K562 (cell line): ENCODE results near the gene ZKSCAN1.
"Not testable (repeated sequence)": the region's sequence is repeated elsewhere in the genome, so short reads cannot be mapped to it uniquely, and the experiment has no call there.

ENCODE experiments used
- CREBBP ChIP-seq: IDR thresholded peaks from one replicate; pipeline ENCODE4 v1.6.1; 2012; ENCODE audit warnings: low read depth, mild to moderate bottlenecking, control low read depth, inconsistent platforms, low read length
- E2F6 ChIP-seq, 2 experiments: IDR thresholded peaks; 2 replicates each; pipeline ENCODE4 v1.6.1; 2011; ENCODE audit warnings: borderline replicate concordance in 1 of 2, control low read depth in 1 of 2, low read depth in 1 of 2, low read length in 1 of 2, mild to moderate bottlenecking in 1 of 2, mixed read lengths in 1 of 2, moderate library complexity in 1 of 2; ENCODE audit not compliant: insufficient read depth in 1 of 2, insufficient read length in 1 of 2, poor library complexity in 1 of 2, severe bottlenecking in 1 of 2; ENCODE audit errors: extremely low read depth in 1 of 2
- ELF1 ChIP-seq: fragments of 200-800 bp; sonication (Bioruptor generic); IDR thresholded peaks from 2 replicates; pipeline ENCODE4 v1.6.1; 2016; ENCODE audit warnings: missing genetic modification characterization, missing compliant biosample characterization
- ELF4 ChIP-seq: fragments of 450-650 bp; formaldehyde crosslinking; IDR thresholded peaks from 2 replicates; pipeline ENCODE4 v1.4.0; 2022; ENCODE audit warnings: missing genetic modification characterization
- JUND ChIP-seq, 2 experiments: IDR thresholded peaks; 2 replicates in 1 of 2; 3 replicates in 1 of 2; pipeline ENCODE4 v1.6.1; 2011; ENCODE audit warnings: borderline replicate concordance in 2 of 2, low read depth in 2 of 2, low read length in 2 of 2, improper control_type of control experiment in 1 of 2, missing biosample characterization in 1 of 2, missing genetic modification characterization in 1 of 2, missing genetic modification reagents in 1 of 2
- NR2C2 ChIP-seq, 2 experiments: fragments of 200-800 bp in 1 of 2; sonication (Bioruptor generic) in 1 of 2; sonication (generic) in 1 of 2; formaldehyde crosslinking in 1 of 2; IDR thresholded peaks; 2 replicates each; pipeline versions ENCODE4 v1.6.1 to v1.8.0; 2016 to 2022; ENCODE audit warnings: mild to moderate bottlenecking in 1 of 2, missing compliant biosample characterization in 1 of 2, missing genetic modification characterization in 1 of 2, missing genetic modification reagents in 1 of 2
- NRF1 ChIP-seq, 2 experiments: fragments of 450-650 bp; IDR thresholded peaks in 1 of 2; conservative IDR thresholded peaks in 1 of 2; 2 replicates each; pipeline ENCODE4 v1.6.1; 2014; ENCODE audit warnings: mild to moderate bottlenecking in 2 of 2
- RFX5 ChIP-seq: IDR thresholded peaks from 2 replicates; pipeline ENCODE4 v1.6.1; 2011; ENCODE audit warnings: low read depth, mild to moderate bottlenecking, improper control_type of control experiment, low read length
- USF1 ChIP-seq: sonication (generic); formaldehyde crosslinking; IDR thresholded peaks from 2 replicates; pipeline ENCODE4 v1.9.0; 2022; ENCODE audit warnings: mild to moderate bottlenecking, missing genetic modification reagents
- ZFP1 ChIP-seq: fragments of 450-650 bp; formaldehyde crosslinking; IDR thresholded peaks from 2 replicates; pipeline ENCODE4 v1.4.0; 2020; ENCODE audit warnings: mild to moderate bottlenecking, mixed read lengths
- TF ChIP-seq, protein P1 (sequence below): fragments of 450-650 bp; IDR thresholded peaks from 2 replicates; pipeline ENCODE4 v1.6.1; 2016
- TF ChIP-seq, protein P2 (sequence below), 3 experiments: IDR thresholded peaks in 2 of 3; conservative IDR thresholded peaks in 1 of 3; 2 replicates each; pipeline ENCODE4 v1.5.1; 2011 to 2012; ENCODE audit warnings: low read length in 3 of 3, mild to moderate bottlenecking in 3 of 3, control low read depth in 2 of 3, improper control_type of control experiment in 1 of 3, inconsistent platforms in 1 of 3, low read depth in 1 of 3, mixed read lengths in 1 of 3, moderate library complexity in 1 of 3; ENCODE audit not compliant: insufficient read depth in 2 of 3

GRCh38 chr7:99969813-99970212 is 45.6 kb upstream of the ZKSCAN1 start:
- TF ChIP-seq RFX5; ZFP1; USF1 (CRISPR knock-in tag); JUND (IDR thresholded peaks at IDR 0.05; ENCODE audit: borderline replicate concordance, low read depth, low read length); JUND (tag; IDR thresholded peaks at IDR 0.05; ENCODE audit: borderline replicate concordance, low read depth, low read length); NR2C2 (CRISPR knock-in tag; IDR thresholded peaks at IDR 0.05); NR2C2 (tag; IDR thresholded peaks at IDR 0.05); CREBBP; NRF1 (conservative IDR thresholded peaks at IDR 0.05 in 1 of 2, IDR thresholded peaks at IDR 0.05 in 1 of 2); ELF4 (CRISPR knock-in tag); ELF1 (tag); E2F6 (IDR thresholded peaks at IDR 0.05; ENCODE audit: borderline replicate concordance in 1 of 2, extremely low read depth in 1 of 2, insufficient read depth in 1 of 2, insufficient read length in 1 of 2, low read depth in 1 of 2, low read length in 1 of 2, poor library complexity in 1 of 2, severe bottlenecking in 1 of 2): not testable (repeated sequence)
- TF ChIP-seq, protein P1, sequence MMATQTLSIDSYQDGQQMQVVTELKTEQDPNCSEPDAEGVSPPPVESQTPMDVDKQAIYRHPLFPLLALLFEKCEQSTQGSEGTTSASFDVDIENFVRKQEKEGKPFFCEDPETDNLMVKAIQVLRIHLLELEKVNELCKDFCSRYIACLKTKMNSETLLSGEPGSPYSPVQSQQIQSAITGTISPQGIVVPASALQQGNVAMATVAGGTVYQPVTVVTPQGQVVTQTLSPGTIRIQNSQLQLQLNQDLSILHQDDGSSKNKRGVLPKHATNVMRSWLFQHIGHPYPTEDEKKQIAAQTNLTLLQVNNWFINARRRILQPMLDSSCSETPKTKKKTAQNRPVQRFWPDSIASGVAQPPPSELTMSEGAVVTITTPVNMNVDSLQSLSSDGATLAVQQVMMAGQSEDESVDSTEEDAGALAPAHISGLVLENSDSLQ: not testable (repeated sequence)
- TF ChIP-seq, protein P2, sequence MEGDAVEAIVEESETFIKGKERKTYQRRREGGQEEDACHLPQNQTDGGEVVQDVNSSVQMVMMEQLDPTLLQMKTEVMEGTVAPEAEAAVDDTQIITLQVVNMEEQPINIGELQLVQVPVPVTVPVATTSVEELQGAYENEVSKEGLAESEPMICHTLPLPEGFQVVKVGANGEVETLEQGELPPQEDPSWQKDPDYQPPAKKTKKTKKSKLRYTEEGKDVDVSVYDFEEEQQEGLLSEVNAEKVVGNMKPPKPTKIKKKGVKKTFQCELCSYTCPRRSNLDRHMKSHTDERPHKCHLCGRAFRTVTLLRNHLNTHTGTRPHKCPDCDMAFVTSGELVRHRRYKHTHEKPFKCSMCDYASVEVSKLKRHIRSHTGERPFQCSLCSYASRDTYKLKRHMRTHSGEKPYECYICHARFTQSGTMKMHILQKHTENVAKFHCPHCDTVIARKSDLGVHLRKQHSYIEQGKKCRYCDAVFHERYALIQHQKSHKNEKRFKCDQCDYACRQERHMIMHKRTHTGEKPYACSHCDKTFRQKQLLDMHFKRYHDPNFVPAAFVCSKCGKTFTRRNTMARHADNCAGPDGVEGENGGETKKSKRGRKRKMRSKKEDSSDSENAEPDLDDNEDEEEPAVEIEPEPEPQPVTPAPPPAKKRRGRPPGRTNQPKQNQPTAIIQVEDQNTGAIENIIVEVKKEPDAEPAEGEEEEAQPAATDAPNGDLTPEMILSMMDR (IDR thresholded peaks at IDR 0.05 in 2 of 3, conservative IDR thresholded peaks at IDR 0.05 in 1 of 3; ENCODE audit: insufficient read depth in 2 of 3, low read depth in 1 of 3, low read length in 3 of 3): not testable (repeated sequence)
